Suprapubic skin (tissue), 4 donors: ENCODE data around the gene CASR.

Experiments
- EP300 ChIP-seq: sonication (generic); formaldehyde crosslinking; IDR thresholded peaks from one replicate; pipeline ENCODE4 v1.6.1; 2017; ENCODE audit warnings: antibody characterized with exemption
- POLR2A ChIP-seq, 2 donors: fragments of 450-650 bp; IDR thresholded peaks; one replicate each; pipeline ENCODE4 v1.6.1; 2017; ENCODE audit warnings: antibody characterized with exemption in 2 of 2, mild to moderate bottlenecking in 2 of 2, moderate library complexity in 2 of 2
- POLR2AphosphoS5 ChIP-seq, 3 donors: sonication (generic); formaldehyde crosslinking; IDR thresholded peaks; one replicate each; pipeline ENCODE4 v1.6.1; 2017; ENCODE audit warnings: antibody characterized with exemption in 3 of 3
- TF ChIP-seq, protein P1 (sequence below), 2 donors: fragments of 200-600 bp in 1 of 2; fragments of 450-650 bp in 1 of 2; sonication (generic) in 1 of 2; IDR thresholded peaks; one replicate each; pipeline ENCODE4 v1.5.1; 2016 to 2019; ENCODE audit warnings: antibody characterized with exemption in 2 of 2, mild to moderate bottlenecking in 1 of 2, moderate library complexity in 1 of 2

DNA sequence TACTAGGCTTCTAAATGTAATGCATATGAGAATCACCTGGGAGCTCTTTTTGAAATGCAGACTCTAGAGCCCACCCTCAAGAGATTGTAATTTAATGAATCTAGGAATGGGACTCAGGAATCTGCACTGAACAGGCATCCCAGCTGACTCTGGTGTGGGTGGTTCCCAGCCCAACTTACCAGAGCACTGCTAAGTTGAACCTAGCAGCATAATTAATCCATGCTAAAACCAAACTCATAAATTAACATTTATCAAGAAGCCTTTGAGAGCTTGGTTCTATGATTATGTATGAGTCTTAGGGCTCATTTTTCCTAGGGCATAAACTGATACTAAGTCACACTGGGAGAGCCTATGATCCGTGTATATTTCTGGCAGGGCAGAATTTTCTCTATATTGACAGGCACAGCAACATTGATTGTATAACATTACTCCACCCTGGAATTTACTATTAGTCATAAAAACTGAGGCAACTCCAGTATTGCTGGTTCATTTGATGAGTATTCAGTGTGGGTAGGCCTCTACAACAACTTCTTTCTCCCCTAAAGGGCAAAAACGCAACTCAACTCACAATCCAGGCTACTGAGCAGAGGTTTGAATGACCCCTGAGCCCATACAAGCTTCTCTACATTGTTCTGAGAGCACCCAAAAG, 130.9 kb downstream of the CASR start:
- TF ChIP-seq EP300 (no peak), POLR2AphosphoS5 (IDR thresholded peaks at IDR 0.05) (no peak), POLR2A (IDR thresholded peaks at IDR 0.05) (no peak)
- TF ChIP-seq, protein P1, sequence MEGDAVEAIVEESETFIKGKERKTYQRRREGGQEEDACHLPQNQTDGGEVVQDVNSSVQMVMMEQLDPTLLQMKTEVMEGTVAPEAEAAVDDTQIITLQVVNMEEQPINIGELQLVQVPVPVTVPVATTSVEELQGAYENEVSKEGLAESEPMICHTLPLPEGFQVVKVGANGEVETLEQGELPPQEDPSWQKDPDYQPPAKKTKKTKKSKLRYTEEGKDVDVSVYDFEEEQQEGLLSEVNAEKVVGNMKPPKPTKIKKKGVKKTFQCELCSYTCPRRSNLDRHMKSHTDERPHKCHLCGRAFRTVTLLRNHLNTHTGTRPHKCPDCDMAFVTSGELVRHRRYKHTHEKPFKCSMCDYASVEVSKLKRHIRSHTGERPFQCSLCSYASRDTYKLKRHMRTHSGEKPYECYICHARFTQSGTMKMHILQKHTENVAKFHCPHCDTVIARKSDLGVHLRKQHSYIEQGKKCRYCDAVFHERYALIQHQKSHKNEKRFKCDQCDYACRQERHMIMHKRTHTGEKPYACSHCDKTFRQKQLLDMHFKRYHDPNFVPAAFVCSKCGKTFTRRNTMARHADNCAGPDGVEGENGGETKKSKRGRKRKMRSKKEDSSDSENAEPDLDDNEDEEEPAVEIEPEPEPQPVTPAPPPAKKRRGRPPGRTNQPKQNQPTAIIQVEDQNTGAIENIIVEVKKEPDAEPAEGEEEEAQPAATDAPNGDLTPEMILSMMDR (IDR thresholded peaks at IDR 0.05) = no peak
